HEK293T (cell line): ENCODE measurements around the gene KIAA1191.

Source experiments
- CTCF ChIA-PET: fragments of 350-600 bp; formaldehyde crosslinking; extraction: SDS; loops from one replicate; lab custom pipeline; 2021; ENCODE audit warnings: antibody characterized with exemption, inconsistent platforms; lab: Yijun Ruan, JAX
- POLR2A ChIA-PET: fragments of 350-600 bp; formaldehyde crosslinking; extraction: SDS; loops from one replicate; lab custom pipeline; 2020; ENCODE audit warnings: antibody characterized with exemption, inconsistent platforms; lab: Yijun Ruan, JAX
- DNase-seq: peaks from one replicate; pipeline ENCODE4 v3.0.0; 2012; ENCODE audit warnings: mixed read lengths; ENCODE audit errors: extremely low spot score
- ARNT ChIP-seq: fragments of 450-650 bp; IDR thresholded peaks from 2 replicates; pipeline ENCODE4 v1.6.1; 2017; ENCODE audit warnings: mild to moderate bottlenecking
- BHLHE40 ChIP-seq: fragments of 450-650 bp; IDR thresholded peaks from 2 replicates; pipeline ENCODE4 v1.6.1; 2016; ENCODE audit warnings: mild to moderate bottlenecking, moderate library complexity, borderline replicate concordance
- CTBP1 ChIP-seq: fragments of 450-650 bp; IDR thresholded peaks from 2 replicates; pipeline ENCODE4 v1.6.1; 2016; ENCODE audit warnings: borderline replicate concordance
- ELF4 ChIP-seq: fragments of 450-650 bp; IDR thresholded peaks from 2 replicates; pipeline ENCODE4 v1.6.1; 2017; ENCODE audit warnings: antibody characterized with exemption
- FOXA1 ChIP-seq: fragments of 450-650 bp; IDR thresholded peaks from 2 replicates; pipeline ENCODE4 v1.6.1; 2016; ENCODE audit warnings: mild to moderate bottlenecking
- FOXK2 ChIP-seq: fragments of 450-650 bp; IDR thresholded peaks from 2 replicates; pipeline ENCODE4 v1.6.1; 2016; ENCODE audit warnings: mild to moderate bottlenecking
- FOXM1 ChIP-seq: fragments of 450-650 bp; IDR thresholded peaks from 2 replicates; pipeline ENCODE4 v1.6.1; 2017; ENCODE audit warnings: mild to moderate bottlenecking, borderline replicate concordance
- HDGF ChIP-seq: fragments of 450-650 bp; IDR thresholded peaks from 2 replicates; pipeline ENCODE4 v1.6.1; 2017; ENCODE audit warnings: antibody characterized with exemption, borderline replicate concordance
- L3MBTL2 ChIP-seq: fragments of 450-650 bp; conservative IDR thresholded peaks from 2 replicates; pipeline ENCODE4 v1.6.1; 2016; ENCODE audit warnings: mild to moderate bottlenecking
- LEF1 ChIP-seq: fragments of 450-650 bp; IDR thresholded peaks from 2 replicates; pipeline ENCODE4 v1.6.1; 2017; ENCODE audit warnings: mild to moderate bottlenecking, borderline replicate concordance
- NFRKB ChIP-seq: fragments of 450-650 bp; IDR thresholded peaks from 2 replicates; pipeline ENCODE4 v1.6.1; 2016; ENCODE audit warnings: mild to moderate bottlenecking, moderate library complexity
- SP1 ChIP-seq: fragments of 450-650 bp; IDR thresholded peaks from 2 replicates; pipeline ENCODE4 v1.6.1; 2017
- SUZ12 ChIP-seq: fragments of 450-650 bp; IDR thresholded peaks from 2 replicates; pipeline ENCODE4 v1.6.1; 2016; ENCODE audit warnings: mild to moderate bottlenecking
- TARDBP ChIP-seq: fragments of 450-650 bp; IDR thresholded peaks from 2 replicates; pipeline ENCODE4 v1.6.1; 2016
- ZNF384 ChIP-seq: fragments of 450-650 bp; IDR thresholded peaks from 2 replicates; pipeline ENCODE4 v1.6.1; 2016
- TF ChIP-seq, protein P1 (sequence below): fragments of 450-650 bp; IDR thresholded peaks from 2 replicates; pipeline ENCODE4 v1.6.1; 2016

Gene KIAA1191

DNA sequence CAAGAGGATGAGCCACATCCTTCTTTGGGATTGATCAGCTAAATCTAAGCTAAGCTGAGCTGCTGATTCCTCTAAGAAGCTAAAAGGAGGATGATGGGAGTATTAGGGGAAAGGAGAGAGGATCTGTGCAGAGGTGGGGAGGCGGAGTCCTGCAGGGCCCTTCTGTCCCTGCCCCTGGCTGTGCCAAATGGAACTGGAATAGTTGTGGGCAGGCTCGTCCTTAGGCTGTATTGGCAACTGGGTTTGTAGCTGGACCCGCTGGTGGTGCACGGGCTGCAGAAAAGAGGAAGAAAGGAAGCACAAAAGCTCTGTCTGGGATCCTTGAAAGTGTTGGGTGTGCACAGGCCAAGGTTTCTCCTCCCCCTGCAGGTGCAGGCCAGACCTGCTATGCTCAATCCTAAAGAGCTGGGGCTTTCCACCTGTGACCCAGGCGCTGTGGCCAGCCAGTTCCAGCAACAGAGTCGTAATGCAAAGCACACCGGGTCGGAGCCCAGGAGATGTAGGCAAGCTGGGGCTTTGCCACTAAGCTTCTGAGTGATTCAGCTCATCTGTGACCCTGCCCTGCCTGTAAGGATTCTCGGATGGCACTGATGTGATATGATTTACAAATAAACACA is 45.0 kb upstream of the KIAA1191 start:
- POLR2A ChIA-PET = interaction anchor here (1.0 kb wide), 1 partner anchor 18 kb away, joined by 3 read pairs; the partner anchor contains the start of genes HIGD2A and NOP16
- no peak for DNase-seq
- TF ChIP-seq SUZ12 (no peak), TARDBP (no peak), FOXM1 (no peak), L3MBTL2 (no peak), ZNF384 (no peak), CTBP1 (no peak), HDGF (no peak), ARNT (no peak), LEF1 (no peak), FOXK2 (no peak), NFRKB (no peak), BHLHE40 (no peak), SP1 (no peak), FOXA1 (no peak)
- TF ChIP-seq, protein P1, sequence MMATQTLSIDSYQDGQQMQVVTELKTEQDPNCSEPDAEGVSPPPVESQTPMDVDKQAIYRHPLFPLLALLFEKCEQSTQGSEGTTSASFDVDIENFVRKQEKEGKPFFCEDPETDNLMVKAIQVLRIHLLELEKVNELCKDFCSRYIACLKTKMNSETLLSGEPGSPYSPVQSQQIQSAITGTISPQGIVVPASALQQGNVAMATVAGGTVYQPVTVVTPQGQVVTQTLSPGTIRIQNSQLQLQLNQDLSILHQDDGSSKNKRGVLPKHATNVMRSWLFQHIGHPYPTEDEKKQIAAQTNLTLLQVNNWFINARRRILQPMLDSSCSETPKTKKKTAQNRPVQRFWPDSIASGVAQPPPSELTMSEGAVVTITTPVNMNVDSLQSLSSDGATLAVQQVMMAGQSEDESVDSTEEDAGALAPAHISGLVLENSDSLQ = no peak
- CTCF ChIA-PET = no interaction called here

GRCh38 chr5:176405656-176406435 is 44.3 kb upstream of the KIAA1191 start:
- no peak for DNase-seq
- CTCF ChIA-PET = interaction anchor here (1.3 kb wide), 1 partner anchor 42 kb away, joined by 3 read pairs; no protein-coding TSS in a partner anchor
- POLR2A ChIA-PET = no interaction called here
- TF ChIP-seq L3MBTL2 (no peak), SUZ12 (no peak), ZNF384 (no peak), FOXA1 (no peak), FOXM1 (no peak), TARDBP (no peak), ARNT (no peak), NFRKB (no peak), FOXK2 (no peak)
- TF ChIP-seq, protein P1 = no peak

- no peak for TF ChIP-seq NFRKB
- TF ChIP-seq, protein P1 = no peak
- TF ChIP-seq SUZ12 = no peak
- no peak for TF ChIP-seq FOXA1
- TF ChIP-seq ZNF384 = no peak
- TF ChIP-seq L3MBTL2 = no peak
- DNase-seq = no peak
- ChIA-PET POLR2A (interaction anchor here (1.0 kb wide), 1 partner anchor 61 kb away, joined by 3 read pairs; no protein-coding TSS in a partner anchor), CTCF (no interaction called here)
Observed at GRCh38 chr5:176401281-176402205, 40.0 kb upstream of the KIAA1191 start.

DNA sequence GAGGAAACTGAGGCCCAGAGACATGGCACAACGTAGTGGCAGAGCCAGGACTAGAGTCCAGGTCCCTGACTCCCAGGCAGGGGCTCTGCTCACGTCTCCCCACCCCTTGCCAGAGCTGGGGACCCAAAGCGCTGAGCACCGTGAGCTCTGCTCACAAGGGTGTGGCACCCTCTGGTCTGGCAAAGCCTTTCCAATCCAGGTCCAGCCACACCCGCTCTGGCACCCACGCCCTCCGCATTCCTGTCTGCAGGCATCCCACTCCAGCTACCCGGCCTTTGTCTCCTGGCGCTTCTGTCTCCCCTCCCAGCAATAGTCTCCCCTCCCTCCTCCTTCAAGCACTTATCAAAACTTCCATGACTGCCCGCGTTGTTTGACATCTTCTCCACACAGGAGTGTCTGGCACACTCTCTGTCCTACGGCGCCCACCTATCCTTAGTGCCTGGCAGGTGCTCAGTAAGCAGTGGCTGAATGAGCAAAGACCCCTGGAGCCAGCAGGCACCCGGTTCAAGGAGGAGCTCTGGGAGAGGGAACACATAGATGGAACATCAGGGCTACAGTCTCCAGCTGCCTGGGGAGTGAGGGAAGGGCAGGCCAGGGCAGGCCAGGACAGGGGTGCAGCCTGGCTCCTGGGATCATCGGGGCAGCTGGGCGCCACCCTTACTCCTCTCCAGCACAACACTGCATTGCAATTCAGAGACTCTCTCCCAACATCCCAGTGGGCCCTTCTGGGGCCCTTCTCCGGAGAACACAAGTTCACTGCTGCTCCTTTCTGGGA is 39.0 kb upstream of the KIAA1191 start:
- POLR2A ChIA-PET = no interaction called here
- no peak for TF ChIP-seq FOXM1
- TF ChIP-seq BHLHE40 = no peak
- TF ChIP-seq FOXA1 = no peak
- TF ChIP-seq L3MBTL2 = no peak
- TF ChIP-seq ARNT = no peak
- TF ChIP-seq FOXK2 = no peak
- TF ChIP-seq CTBP1 = no peak
- no peak for TF ChIP-seq ZNF384
- TF ChIP-seq, protein P1 = no peak
- TF ChIP-seq SUZ12 = no peak
- no peak for TF ChIP-seq ELF4
- no peak for TF ChIP-seq NFRKB
- TF ChIP-seq LEF1 = no peak
- TF ChIP-seq SP1 = no peak
- no peak for TF ChIP-seq HDGF
- no peak for DNase-seq
- CTCF ChIA-PET = no interaction called here
